Non-pigmented ciliary epithelial cell (primary cell): ENCODE data around the gene OVAAL.

Source experiments
- DNase-seq: peaks from one replicate; pipeline ENCODE4 v3.0.0-alpha.2; 2010; ENCODE audit warnings: low read depth

OVAAL gene

GRCh38 chr1:180558664-180559063 is at the start of gene OVAAL:
Gene OVAAL (plus strand): TSS chr1:180558964.
- DNase-seq: no peak

DNA sequence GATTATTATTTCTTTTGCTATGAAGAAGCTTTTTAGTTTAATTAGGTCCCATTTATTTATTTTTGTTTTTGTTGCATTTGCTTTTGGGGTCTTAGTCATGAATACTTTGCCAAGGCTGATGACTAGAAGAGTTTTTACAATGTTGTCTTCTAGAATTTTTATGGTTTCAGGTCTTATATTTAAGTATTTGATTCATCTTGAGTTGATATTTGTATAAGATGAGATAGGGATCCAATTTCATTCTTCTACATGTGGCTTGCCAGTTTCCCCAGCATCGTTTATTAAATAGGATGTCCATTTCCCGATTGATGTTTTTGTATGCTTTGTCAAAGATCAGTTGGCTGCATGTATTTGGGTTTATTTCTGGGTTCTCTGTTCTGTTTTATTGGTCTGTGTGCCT is 47.9 kb upstream of the OVAAL start:
- no peak for DNase-seq

DNA sequence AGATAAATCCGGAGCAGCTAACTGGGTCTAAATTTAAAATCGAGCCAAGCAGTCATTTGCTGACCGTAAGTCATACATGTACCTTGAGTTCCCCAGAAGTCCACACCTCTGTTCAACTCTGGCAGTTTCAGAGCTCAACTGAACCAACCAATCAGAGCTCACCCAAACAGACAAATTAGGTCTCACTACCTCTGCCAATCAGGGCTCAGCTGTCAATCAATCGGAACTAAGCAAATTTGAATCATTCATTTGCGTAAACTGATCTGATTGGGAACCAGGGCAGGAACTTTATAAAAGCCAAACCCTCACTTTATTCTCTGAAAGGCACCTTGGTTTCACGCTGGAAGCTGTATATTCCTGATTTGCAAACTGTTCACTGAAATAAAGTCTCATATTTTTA is 45.2 kb upstream of the OVAAL start:
- DNase-seq: no peak

GRCh38 chr1:180515364-180515763 is 43.4 kb upstream of the OVAAL start:
- DNase-seq: no peak

GRCh38 chr1:180515857-180516388 is 42.8 kb upstream of the OVAAL start:
- no peak for DNase-seq

GRCh38 chr1:180519846-180520245 is 38.9 kb upstream of the OVAAL start:
- no peak for DNase-seq

GRCh38 chr1:180521474-180522212 is 37.1 kb upstream of the OVAAL start:
- DNase-seq: no peak

DNA sequence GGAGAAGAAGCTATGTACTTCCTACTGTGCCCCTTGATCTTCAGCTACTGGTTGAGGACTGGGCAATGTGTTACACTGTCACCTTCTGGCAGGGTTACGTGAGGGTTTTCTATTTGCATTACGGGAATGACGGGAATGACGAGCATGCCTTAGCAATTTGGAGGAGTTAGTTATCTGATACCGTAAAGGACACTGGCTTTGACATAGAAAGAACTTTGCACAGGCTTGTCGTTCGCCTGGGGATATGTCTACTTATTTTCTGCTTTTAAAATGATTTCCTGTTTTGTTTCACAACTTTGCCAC is 36.6 kb upstream of the OVAAL start:
- no peak for DNase-seq

DNA sequence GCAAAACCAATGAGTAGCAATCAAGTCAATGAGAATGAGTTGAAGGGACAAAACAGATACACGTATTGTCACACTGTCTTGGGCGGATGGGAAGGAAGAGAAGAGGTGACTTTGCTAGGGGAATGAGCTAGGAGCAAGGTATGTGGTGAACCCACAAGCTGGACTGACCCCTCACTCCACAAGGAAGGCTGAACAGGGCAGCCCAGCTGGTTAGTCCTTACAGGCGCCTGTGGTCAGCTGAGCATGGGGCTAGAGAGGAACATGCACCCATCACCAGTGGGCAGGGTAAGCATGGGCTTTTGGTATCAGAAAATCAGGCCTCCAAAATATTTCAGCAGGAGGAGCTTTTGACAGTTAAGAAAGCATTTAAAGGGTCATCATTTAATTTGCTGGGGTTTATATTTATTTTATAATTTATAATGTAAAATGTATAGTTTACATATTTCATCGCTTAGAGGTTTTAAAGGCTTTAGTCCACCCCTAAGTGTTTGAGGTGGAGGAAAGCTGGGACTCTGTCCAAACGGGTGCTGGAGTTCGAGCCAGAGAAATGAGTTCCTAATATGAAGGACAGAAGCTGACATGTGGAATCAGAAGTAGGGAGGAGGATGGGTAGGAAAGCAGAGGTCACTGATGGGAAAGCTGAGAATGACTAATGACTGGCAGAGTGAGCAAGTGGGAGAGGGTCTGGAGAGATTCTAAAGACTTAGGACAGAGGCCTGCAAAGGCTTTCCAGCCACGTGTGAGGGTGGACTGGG is 34.4 kb upstream of the OVAAL start:
- DNase-seq: no peak

DNA sequence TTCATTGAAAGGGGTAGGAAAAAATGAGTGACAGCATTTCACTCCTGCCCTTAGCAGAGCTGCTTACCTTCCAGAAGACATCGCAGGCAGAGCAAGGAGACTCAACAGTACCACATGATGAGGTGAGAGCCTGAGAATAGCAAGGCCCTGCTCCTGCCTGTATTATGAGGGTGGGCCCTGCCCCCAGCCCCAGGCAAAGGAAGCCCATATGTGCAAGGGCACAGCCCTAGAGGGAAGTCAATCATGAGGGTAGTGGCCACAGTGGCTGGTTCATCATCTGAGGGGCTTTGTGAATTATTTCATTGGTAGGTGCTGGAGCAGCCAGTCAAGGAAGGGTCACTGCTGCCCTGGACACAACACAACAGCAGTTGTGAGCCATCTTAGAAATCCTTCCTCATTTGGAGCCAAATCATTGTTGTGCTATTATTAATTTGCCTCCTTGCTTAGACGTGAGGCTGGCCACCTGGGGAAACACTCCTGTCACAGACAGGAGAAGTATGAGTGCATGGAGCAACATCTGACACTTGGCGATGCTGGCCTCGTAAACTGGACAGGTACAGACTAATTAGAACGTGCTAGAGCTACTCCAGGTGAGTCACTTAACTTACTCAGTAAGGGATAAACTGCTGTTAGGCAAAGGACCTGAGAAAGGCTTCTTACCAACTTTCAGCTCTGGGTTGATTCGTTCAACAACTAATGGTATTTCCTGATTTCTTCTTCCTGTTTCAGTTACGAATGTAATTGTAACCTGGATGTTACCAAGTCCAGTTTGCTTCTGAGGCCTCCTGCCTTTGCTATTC is 33.6 kb upstream of the OVAAL start:
- no peak for DNase-seq

- no peak for DNase-seq
Observed at GRCh38 chr1:180525715-180526039, 33.1 kb upstream of the OVAAL start.

DNA sequence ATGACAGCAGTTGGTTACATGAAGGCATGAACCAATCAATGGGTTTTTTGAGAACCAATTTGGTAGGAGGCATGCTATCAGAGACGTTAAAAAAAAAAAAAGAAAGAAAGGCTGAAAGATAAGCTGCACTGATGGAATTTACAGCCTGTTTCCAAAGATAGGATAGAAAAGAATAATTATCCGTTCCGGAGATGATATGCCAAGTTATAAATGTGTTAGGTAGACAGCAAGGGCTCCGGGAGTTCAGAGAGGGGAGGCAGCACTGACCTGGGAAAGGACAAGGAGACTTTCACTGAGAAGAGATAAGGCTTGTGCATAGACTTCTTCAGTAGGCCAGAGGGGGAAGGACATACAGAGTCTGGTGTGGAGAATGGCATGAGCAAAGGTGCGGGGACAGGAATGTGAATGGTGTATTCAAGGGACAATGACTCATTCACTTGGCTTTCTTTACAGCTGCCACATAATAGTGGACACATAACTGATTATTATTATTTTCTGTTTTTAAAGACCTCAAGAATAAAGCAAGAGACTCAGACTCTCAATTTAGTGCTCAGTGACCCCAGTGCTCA is 31.6 kb upstream of the OVAAL start:
- peak; percentile 56 for DNase-seq

GRCh38 chr1:180528868-180529470 is 29.8 kb upstream of the OVAAL start:
- no peak for DNase-seq

- DNase-seq: peak; percentile 84
Observed at GRCh38 chr1:180530501-180530900, 28.3 kb upstream of the OVAAL start.

DNA sequence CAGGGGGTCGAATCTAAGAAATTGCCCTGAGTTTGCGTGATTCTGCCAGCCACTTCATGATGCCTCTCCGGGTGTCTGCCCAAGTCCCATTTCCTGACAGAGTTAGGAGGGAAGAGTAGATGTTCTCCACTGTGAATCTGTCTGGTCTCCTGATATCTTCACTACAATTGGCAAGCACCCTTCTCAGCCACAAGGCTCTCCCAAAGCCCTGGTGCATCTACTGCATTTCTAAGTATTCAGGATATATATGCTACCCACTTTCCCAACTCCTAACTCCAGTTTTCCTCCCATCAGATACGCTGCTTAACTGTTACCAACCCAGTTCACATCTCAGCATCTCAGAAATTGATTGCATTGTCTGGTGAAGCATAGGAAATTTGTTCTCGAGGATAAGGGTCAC is 25.9 kb upstream of the OVAAL start:
- no peak for DNase-seq

DNA sequence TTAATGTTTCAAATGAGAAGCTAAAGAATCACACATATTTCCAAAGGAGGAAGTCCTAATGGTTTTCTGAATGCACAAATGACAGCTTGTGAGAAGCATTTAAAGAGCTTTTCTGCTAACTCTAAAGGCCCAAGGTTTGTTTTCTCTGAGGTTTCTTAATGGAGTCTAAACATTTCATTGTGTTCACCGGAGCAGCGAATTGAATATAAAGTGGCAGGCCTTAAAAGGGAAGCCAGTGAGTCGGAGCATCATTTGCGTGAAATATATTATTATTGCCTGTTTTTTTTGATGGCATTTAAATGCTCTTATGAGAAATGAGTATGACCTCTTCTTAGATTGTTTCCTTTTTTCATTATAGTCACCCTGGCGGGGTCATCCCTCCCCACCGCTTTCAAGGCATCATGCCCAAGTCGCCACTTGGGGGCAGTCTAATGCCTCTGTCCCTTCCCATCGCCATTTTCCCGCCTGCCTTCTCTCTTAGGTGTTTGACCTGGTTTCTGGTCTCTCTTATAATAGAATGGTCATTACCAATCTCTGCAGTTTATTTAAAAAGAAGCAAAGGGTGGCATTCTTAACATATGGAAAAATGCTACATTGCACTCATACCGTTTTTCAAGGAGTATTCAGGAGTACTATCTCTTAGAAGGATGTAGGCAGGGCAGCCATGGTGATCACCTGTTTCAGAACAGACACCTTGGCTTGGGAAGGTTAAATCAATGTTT is 25.3 kb upstream of the OVAAL start:
- DNase-seq: no peak

GRCh38 chr1:180534214-180534613 is 24.6 kb upstream of the OVAAL start:
- no peak for DNase-seq

DNA sequence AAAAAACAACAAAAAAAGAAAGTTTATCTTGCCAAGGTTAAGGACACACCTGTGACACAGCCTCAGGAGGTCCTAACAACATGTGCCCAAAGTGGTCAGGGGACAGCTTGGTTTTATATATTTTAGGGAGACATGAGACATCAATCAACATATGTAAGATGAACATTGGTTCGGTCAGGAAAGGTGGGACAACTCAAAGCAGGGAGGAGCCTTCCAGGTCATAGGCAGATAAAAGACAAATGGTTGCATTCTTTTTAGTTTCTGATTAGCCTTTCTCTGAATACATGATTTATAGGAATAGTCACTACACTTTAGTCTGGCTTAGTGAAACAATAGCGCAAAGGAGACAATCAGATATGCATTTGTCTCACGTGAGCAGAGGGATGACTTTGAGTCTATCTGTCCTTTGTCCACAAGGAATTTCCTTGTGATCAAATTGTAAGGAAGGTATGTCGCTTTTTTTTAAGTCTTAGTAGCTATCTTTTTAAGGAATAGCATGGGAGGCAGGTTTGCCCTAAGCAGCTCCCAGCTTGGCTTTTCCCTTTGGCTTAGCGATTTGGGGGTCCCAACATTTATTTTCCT is 23.3 kb upstream of the OVAAL start:
- DNase-seq: no peak

DNA sequence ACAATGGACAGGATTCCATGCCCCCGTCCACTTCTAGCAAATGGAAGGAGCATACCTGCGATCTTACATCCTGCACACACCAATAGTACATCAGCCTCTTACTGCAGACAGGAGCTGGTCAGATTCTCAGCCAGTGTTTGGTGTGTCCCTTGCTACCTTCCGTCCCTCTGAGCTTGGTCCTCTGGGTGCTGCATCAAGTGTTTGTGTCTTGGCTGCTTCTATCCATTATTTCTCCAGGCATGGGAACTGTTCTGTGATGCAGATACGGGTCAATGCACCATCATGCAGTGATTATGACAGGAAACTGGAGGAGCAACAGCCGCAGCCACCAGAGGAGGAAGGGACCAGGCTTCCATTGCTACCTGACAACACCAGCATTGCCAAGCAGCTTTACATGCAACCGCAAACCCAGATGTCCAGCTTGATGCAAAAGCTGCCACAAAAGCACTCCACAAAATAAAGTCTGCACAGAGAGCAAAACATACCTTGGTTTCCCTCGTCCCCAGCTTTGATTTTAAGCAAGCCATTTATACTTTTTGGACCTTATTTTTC is 21.9 kb upstream of the OVAAL start:
- DNase-seq: no peak

DNA sequence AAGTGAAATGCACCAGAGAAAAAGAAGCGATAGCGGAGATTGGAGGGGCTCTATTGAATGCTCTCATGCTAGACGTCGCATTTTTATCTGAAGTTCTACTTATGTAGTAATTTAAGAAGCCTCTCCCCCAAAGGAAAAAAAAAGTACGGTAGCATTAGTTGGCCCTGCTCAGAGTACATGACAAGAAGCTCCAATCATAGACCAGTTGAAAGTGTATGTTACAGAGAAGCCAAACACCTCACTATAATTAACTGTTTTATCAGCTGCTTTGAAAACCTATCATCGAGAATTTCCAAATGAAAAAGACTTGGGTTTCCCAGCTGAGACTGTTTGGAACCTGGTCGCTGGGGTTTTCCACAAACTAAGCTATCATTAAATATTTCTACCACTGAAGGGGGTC is 19.6 kb upstream of the OVAAL start:
- DNase-seq: no peak
